Immature natural killer cell (primary cell): Measurements from ENCODE around the gene PABPN1L. TPM values are rescaled to one million over a fixed set of nuclear protein-coding genes. Genes with fewer than 3 reads are reported as not detected.

ENCODE experiments used
- DNase-seq, 3 donors: peaks; one replicate each; pipeline ENCODE4 v3.0.0; 2022; ENCODE audit warnings: mixed read lengths in 1 of 3
- H3K27ac Mint-ChIP-seq, 6 donors: one replicate each; pipeline ENCODE4 v1.8.0; 2020; ENCODE audit warnings: mixed read lengths in 6 of 6, mild to moderate bottlenecking in 5 of 6, inconsistent platforms in 4 of 6, moderate library complexity in 3 of 6
- H3K27me3 Mint-ChIP-seq, 3 donors: one replicate each; pipeline ENCODE4 v1.8.0; 2020 to 2021; ENCODE audit warnings: low read depth in 3 of 3, mild to moderate bottlenecking in 3 of 3, mixed read lengths in 3 of 3, moderate library complexity in 3 of 3, inconsistent platforms in 1 of 3
- H3K36me3 Mint-ChIP-seq, 3 donors: one replicate each; pipeline ENCODE4 v1.8.0; 2020; ENCODE audit warnings: mixed read lengths in 3 of 3, inconsistent platforms in 2 of 3, mild to moderate bottlenecking in 2 of 3
- H3K4me1 Mint-ChIP-seq, 2 donors: one replicate each; pipeline ENCODE4 v1.8.0; 2020; ENCODE audit warnings: inconsistent platforms in 2 of 2, mild to moderate bottlenecking in 2 of 2, mixed read lengths in 2 of 2, moderate library complexity in 1 of 2
- H3K4me3 Mint-ChIP-seq, 5 donors: one replicate each; pipeline ENCODE4 v1.8.0; 2020; ENCODE audit warnings: mild to moderate bottlenecking in 5 of 5, mixed read lengths in 5 of 5, inconsistent platforms in 3 of 5, moderate library complexity in 3 of 5
- H3K9me3 Mint-ChIP-seq, 6 donors: one replicate each; pipeline ENCODE4 v1.8.0; 2020; ENCODE audit warnings: mild to moderate bottlenecking in 6 of 6, mixed read lengths in 6 of 6, inconsistent platforms in 4 of 6, moderate library complexity in 3 of 6
- polyA plus RNA-seq, 3 donors: library from polyadenylated mRNA; unstranded; fragments of 300-500 nt; fragmentation: Illumina TruSeq; gene quantifications; one replicate each; pipeline ENCODE4 v1.2.3, GENCODE V29; 2021

Gene PABPN1L
- polyA plus RNA-seq, 3 donors from 2014 or later, result not detected

DNA sequence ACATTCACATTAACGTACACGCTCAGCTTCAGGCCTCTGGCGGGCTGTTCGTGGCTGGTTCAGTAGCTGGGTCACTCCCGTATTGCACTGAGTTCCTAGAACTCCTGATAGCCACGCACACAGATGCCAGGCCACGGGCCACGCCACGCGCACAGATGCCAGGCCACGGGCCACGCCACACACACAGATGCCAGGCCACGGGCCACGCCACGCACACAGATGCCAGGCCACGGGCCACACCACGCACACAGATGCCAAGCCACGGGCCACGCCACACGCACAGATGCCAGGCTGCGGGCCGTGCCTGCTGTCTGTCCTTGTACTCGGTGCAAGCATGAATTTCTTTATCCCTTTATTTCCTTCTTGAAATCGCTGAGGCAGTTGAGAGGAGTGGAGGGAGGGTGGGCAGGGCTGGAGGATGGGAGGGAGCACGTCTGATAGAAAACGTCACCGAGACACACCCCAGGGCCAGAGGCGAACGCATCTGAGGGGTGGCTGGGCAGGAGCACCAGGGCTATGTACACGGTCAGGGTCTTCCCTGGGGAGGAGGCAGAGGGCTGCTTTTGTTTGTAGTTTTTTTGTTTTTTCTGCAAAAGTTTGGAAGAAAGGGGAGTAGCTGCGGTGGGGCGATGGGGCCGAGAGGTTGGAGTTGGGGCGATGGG, 8.6 kb upstream of the PABPN1L start:
- Mint-ChIP-seq H3K9me3 (no peaks in the 10 kb centered on the region), H3K36me3 (no peaks in the 10 kb centered on the region), H3K27me3 (peaks cover 0 to 6% (median 3%) of the 10 kb centered on the region in 3 donors), H3K4me1 (peaks cover 0 to 1% of the 10 kb centered on the region in 2 donors), H3K4me3 (no peak overlapping the region), H3K27ac (no peak overlapping the region)
- DNase-seq, result no peak

DNA sequence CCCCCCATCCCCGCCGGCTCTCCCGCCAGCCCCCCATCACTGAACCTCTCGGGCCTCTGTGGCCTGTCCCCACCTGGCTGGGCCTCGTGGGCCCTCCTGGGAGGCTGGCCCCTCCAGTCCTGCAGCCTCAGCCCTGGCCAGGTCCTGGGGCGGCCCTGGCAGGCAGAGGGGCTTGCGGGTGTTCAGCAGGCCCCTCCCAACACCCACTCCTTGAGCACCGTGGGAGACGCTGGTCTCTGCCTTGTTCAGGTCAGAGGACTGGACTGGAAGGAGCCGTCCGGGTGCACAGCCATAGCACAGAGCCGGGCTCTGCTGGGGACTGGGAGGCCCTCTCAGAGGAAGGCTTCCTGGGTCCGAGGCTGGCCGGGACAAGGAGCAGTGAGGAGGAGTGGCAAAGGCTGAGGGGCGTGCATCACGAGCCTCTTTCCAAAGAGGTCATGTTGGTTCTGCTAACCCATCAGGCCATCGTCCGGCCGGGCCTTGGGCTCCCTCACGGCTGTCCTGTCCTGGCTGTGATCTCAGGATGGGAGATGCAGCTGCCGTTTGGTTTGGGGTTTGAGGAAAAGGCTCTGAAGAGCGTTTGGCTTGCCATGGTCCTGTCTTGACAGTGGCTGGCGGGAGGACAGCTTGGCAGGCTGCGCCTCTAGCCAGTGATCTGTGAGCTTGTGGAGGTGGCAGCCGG, 6.3 kb upstream of the PABPN1L start:
- no peak for DNase-seq
- H3K4me1 Mint-ChIP-seq, result peaks cover 0 to 1% of the 10 kb centered on the region in 2 donors
- no peak overlapping the region for H3K4me3 Mint-ChIP-seq
- H3K27me3 Mint-ChIP-seq, result peaks cover 4 to 8% (median 8%) of the 10 kb centered on the region in 3 donors
- no peaks in the 10 kb centered on the region for H3K36me3 Mint-ChIP-seq
- H3K27ac Mint-ChIP-seq, result no peak overlapping the region
- no peaks in the 10 kb centered on the region for H3K9me3 Mint-ChIP-seq

DNA sequence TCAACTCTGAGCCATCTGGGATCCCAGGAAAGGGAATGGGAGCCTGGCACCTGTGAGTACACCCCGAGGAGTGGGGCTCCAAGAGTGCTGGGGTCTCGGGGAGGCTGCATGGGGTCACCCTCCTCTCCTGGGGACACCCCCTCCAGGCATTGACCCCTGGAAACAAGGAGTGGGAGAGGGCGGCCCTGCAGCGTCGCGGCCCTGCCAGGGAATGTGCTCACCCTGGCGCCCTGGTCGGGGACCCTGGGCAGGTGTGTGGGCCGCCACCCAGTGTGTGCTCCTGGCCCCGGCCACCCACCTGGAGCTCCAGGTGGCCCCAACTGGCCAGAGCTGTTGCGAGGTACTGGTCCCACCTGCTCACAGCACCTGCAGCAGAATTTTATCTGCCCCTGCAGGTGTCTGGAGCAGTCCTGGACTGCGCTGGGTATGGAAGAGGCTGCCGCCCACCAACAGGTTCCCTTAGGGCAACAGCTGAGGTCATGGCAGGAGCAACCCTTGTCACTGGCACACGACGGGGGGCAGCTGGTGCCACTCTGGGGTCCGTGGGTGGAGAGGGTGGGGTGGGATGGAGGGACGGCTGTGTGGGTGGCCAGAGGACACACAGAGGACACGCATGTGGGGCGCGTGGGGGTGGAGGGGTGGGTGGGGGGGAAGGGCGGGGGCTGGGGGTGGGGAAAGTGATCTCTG, 5.4 kb upstream of the PABPN1L start:
- Mint-ChIP-seq H3K4me1 (peaks cover 0 to 1% of the 10 kb centered on the region in 2 donors), H3K27ac (no peak overlapping the region), H3K9me3 (no peaks in the 10 kb centered on the region), H3K27me3 (peaks cover 4 to 8% (median 8%) of the 10 kb centered on the region in 3 donors), H3K4me3 (no peak overlapping the region), H3K36me3 (no peaks in the 10 kb centered on the region)
- DNase-seq, result no peak

- H3K27ac Mint-ChIP-seq, result no peak overlapping the region
- no peak for DNase-seq
- peaks cover 0 to 1% of the 10 kb centered on the region in 2 donors for H3K4me1 Mint-ChIP-seq
- no peaks in the 10 kb centered on the region for H3K36me3 Mint-ChIP-seq
- no peaks in the 10 kb centered on the region for H3K9me3 Mint-ChIP-seq
- H3K27me3 Mint-ChIP-seq, result peaks cover 4 to 10% (median 8%) of the 10 kb centered on the region in 3 donors
- H3K4me3 Mint-ChIP-seq, result no peak overlapping the region
Measured at GRCh38 chr16:88871349-88871702, 4.9 kb upstream of the PABPN1L start.

- no peaks in the 10 kb centered on the region for H3K9me3 Mint-ChIP-seq
- peaks cover 0 to 1% of the 10 kb centered on the region in 2 donors for H3K4me1 Mint-ChIP-seq
- no peak overlapping the region for H3K27ac Mint-ChIP-seq
- peaks cover 4 to 10% (median 7%) of the 10 kb centered on the region in 3 donors for H3K27me3 Mint-ChIP-seq
- no peak overlapping the region for H3K4me3 Mint-ChIP-seq
- no peak for DNase-seq
- H3K36me3 Mint-ChIP-seq, result no peaks in the 10 kb centered on the region
Measured at GRCh38 chr16:88870608-88871348, 4.3 kb upstream of the PABPN1L start.

DNA sequence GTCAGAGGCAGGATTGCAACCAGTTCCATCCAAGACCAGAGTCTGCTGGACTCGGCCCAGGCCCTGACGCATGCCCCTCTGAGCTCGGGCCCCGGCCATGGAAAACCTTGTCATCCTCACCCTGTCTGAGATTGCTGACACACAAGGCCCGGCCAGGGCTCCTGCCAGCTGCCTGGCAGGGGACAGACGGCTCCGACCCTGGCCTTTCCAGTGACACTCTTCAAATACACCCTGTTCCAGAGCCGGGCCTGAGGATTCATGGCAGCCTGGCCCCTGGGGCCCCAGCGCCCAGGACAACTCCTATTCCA, 3.2 kb upstream of the PABPN1L start:
- Mint-ChIP-seq H3K4me3 (no peak overlapping the region), H3K27me3 (peaks cover 4 to 10% (median 7%) of the 10 kb centered on the region in 3 donors), H3K27ac (no peak overlapping the region), H3K9me3 (no peaks in the 10 kb centered on the region), H3K36me3 (no peaks in the 10 kb centered on the region), H3K4me1 (peaks cover 0 to 1% of the 10 kb centered on the region in 2 donors)
- no peak for DNase-seq

- DNase-seq, result no peak
- Mint-ChIP-seq H3K27ac (no peak overlapping the region), H3K4me3 (no peak overlapping the region), H3K27me3 (peaks cover 4 to 10% (median 7%) of the 10 kb centered on the region in 3 donors), H3K36me3 (no peaks in the 10 kb centered on the region), H3K4me1 (peaks cover 0 to 1% of the 10 kb centered on the region in 2 donors), H3K9me3 (no peaks in the 10 kb centered on the region)
Measured at GRCh38 chr16:88868974-88869672, 2.7 kb upstream of the PABPN1L start.

DNA sequence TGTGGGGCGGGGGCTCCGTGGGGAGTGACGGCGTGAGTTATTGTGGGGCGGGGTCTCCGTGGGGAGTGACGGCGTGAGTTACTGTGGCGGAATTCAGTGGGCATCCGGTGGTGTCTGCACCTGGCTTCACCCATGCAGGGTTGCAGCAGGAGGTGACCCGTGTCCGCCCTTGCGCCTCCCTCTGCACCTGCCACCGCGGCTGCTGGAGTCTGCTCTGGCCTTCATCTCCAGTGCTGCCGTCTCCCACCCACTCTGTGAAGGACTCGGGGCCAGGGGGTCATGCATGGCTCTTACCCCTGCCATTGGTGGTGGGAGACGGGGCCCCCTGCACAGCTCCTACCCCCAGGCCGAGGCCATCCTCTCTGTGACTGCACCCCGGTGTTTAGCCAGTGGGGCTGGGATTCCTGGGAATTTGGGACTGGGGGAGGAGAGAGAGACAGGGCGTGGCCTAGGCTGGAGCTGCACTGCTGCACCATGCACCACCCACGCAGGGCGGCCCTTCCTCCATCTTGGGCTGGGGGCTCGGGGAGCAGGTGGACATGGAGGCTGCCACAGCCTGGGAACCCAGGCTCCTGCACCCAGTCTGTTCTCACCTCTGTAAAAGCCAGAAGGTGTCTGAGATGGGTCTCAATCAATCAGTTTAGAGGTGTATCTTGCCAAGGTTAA, 1.3 kb upstream of the PABPN1L start:
- Mint-ChIP-seq H3K27ac (no peak overlapping the region), H3K4me1 (peaks cover 0 to 1% of the 10 kb centered on the region in 2 donors), H3K36me3 (no peaks in the 10 kb centered on the region), H3K27me3 (peaks cover 4 to 10% (median 9%) of the 10 kb centered on the region in 3 donors), H3K4me3 (no peak overlapping the region), H3K9me3 (no peaks in the 10 kb centered on the region)
- no peak for DNase-seq

- Mint-ChIP-seq H3K27ac (no peak overlapping the region), H3K4me1 (no peaks in the 10 kb centered on the region), H3K36me3 (peaks cover 0 to 3% (median 0%) of the 10 kb centered on the region in 3 donors), H3K9me3 (no peaks in the 10 kb centered on the region), H3K27me3 (peaks cover 4 to 9% (median 7%) of the 10 kb centered on the region in 3 donors), H3K4me3 (no peak overlapping the region)
- DNase-seq, result no peak
Measured at GRCh38 chr16:88865742-88866141, 718 bp downstream of the PABPN1L start.

GRCh38 chr16:88865310-88865709, 1.1 kb downstream of the PABPN1L start:
- DNase-seq, result no peak
- peaks cover 4 to 7% (median 4%) of the 10 kb centered on the region in 3 donors for H3K27me3 Mint-ChIP-seq
- no peak overlapping the region for H3K27ac Mint-ChIP-seq
- no peaks in the 10 kb centered on the region for H3K4me1 Mint-ChIP-seq
- H3K4me3 Mint-ChIP-seq, result no peak overlapping the region
- H3K36me3 Mint-ChIP-seq, result peaks cover 0 to 3% (median 0%) of the 10 kb centered on the region in 3 donors
- no peaks in the 10 kb centered on the region for H3K9me3 Mint-ChIP-seq

DNA sequence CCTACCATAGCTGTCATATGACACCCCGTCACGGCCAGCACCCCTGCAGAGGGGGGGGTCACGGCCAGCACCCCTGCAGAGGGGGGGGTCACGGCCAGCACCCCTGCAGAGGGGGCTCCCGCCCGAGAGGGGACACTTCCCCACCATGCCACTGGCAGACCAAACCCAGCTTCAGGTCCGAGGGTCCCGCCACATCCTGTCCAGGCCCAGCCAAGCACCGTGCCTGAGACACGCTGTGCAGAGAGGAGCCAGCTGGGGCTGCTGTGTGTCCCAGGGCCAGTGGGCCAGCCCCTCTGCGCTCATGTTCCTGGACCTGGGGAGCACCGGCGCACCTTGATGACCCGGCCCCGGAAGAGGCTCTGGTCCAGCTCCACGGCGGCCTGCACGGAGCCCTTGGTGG, 1.9 kb downstream of the PABPN1L start:
- Mint-ChIP-seq H3K4me1 (no peaks in the 10 kb centered on the region), H3K27ac (no peak overlapping the region), H3K27me3 (peaks cover 0 to 7% (median 4%) of the 10 kb centered on the region in 3 donors), H3K4me3 (no peak overlapping the region), H3K36me3 (peaks cover 0 to 7% (median 0%) of the 10 kb centered on the region in 3 donors), H3K9me3 (no peaks in the 10 kb centered on the region)
- DNase-seq, result no peak

GRCh38 chr16:88864099-88864498, 2.4 kb downstream of the PABPN1L start:
- peaks cover 0 to 7% (median 4%) of the 10 kb centered on the region in 3 donors for H3K27me3 Mint-ChIP-seq
- peaks cover 0 to 9% (median 0%) of the 10 kb centered on the region in 3 donors for H3K36me3 Mint-ChIP-seq
- no peak overlapping the region for H3K4me3 Mint-ChIP-seq
- H3K4me1 Mint-ChIP-seq, result peaks cover 0 to 1% of the 10 kb centered on the region in 2 donors
- H3K9me3 Mint-ChIP-seq, result no peaks in the 10 kb centered on the region
- H3K27ac Mint-ChIP-seq, result no peak overlapping the region
- DNase-seq, result no peak

DNA sequence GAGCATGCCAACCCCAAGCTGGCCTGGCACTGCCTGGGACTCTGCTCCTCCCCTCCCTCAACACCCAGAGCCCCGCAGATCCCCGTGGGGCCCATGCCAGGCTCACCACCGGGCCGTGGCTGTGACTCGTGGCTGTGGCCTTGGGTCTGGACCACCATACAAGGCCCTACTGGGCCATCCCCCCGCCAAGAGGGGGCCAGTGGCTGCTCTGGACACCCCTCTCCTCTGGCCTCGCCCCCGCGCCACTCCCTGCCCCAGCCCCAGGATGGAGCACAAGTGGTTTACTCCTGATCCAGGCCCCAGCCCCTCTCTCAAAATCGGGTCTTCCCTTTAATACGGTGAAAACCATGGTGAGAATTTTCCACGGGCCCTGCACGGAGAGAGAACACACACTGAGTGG, 3.0 kb downstream of the PABPN1L start:
- Mint-ChIP-seq H3K9me3 (no peaks in the 10 kb centered on the region), H3K27ac (no peak overlapping the region), H3K27me3 (peaks cover 0 to 3% (median 2%) of the 10 kb centered on the region in 3 donors), H3K4me3 (no peak overlapping the region), H3K4me1 (peaks cover 4 to 5% of the 10 kb centered on the region in 2 donors), H3K36me3 (peaks cover 0 to 9% (median 0%) of the 10 kb centered on the region in 3 donors)
- DNase-seq, result no peak
